GM18867 (cell line): ENCODE results near the gene TEX29.

Source experiments
- ATAC-seq: cut with Tn5 transposase; IDR thresholded peaks from one replicate; pipeline ENCODE4 v1.9.1; 2021; ENCODE audit warnings: mild to moderate bottlenecking, moderate library complexity; ENCODE audit not compliant: unreplicated experiment

TEX29 gene

GRCh38 chr13:111289251-111289650, 31.2 kb upstream of the TEX29 start:
- ATAC-seq, result no peak

GRCh38 chr13:111291908-111292307, 28.5 kb upstream of the TEX29 start:
- ATAC-seq, result no peak

GRCh38 chr13:111292710-111293485, 27.5 kb upstream of the TEX29 start:
- ATAC-seq, result no peak

GRCh38 chr13:111295886-111296285, 24.6 kb upstream of the TEX29 start:
- no peak for ATAC-seq

GRCh38 chr13:111296417-111296816, 24.0 kb upstream of the TEX29 start:
- no peak for ATAC-seq

- ATAC-seq, result no peak
Observed at GRCh38 chr13:111298214-111298975, 22.0 kb upstream of the TEX29 start.

GRCh38 chr13:111302045-111302726, 18.3 kb upstream of the TEX29 start:
- no peak for ATAC-seq

- ATAC-seq, result no peak
Observed at GRCh38 chr13:111303559-111303958, 16.9 kb upstream of the TEX29 start.

GRCh38 chr13:111304041-111304544, 16.3 kb upstream of the TEX29 start:
- ATAC-seq, result peak; percentile 90

- ATAC-seq, result no peak
Observed at GRCh38 chr13:111304603-111305289, 15.7 kb upstream of the TEX29 start.

- no peak for ATAC-seq
Observed at GRCh38 chr13:111312944-111313590, 7.4 kb upstream of the TEX29 start.

- ATAC-seq, result no peak
Observed at GRCh38 chr13:111313911-111314425, 6.5 kb upstream of the TEX29 start.

- ATAC-seq, result no peak
Observed at GRCh38 chr13:111314852-111315251, 5.6 kb upstream of the TEX29 start.

GRCh38 chr13:111315347-111315995, 5.0 kb upstream of the TEX29 start:
- ATAC-seq, result no peak

- no peak for ATAC-seq
Observed at GRCh38 chr13:111316161-111316730, 4.2 kb upstream of the TEX29 start.

- ATAC-seq, result no peak
Observed at GRCh38 chr13:111317042-111317550, 3.3 kb upstream of the TEX29 start.

- no peak for ATAC-seq
Observed at GRCh38 chr13:111317571-111318345, 2.7 kb upstream of the TEX29 start.

- ATAC-seq, result no peak
Observed at GRCh38 chr13:111318386-111318785, 2.1 kb upstream of the TEX29 start.
